GM19372 (cell line): ENCODE measurements around the gene LLCFC1.

Source experiments
- ATAC-seq: cut with Tn5 transposase; IDR thresholded peaks from one replicate; pipeline ENCODE4 v1.9.1; 2021; ENCODE audit warnings: mild to moderate bottlenecking, low read depth, moderate library complexity; ENCODE audit not compliant: unreplicated experiment

The LLCFC1 gene

DNA sequence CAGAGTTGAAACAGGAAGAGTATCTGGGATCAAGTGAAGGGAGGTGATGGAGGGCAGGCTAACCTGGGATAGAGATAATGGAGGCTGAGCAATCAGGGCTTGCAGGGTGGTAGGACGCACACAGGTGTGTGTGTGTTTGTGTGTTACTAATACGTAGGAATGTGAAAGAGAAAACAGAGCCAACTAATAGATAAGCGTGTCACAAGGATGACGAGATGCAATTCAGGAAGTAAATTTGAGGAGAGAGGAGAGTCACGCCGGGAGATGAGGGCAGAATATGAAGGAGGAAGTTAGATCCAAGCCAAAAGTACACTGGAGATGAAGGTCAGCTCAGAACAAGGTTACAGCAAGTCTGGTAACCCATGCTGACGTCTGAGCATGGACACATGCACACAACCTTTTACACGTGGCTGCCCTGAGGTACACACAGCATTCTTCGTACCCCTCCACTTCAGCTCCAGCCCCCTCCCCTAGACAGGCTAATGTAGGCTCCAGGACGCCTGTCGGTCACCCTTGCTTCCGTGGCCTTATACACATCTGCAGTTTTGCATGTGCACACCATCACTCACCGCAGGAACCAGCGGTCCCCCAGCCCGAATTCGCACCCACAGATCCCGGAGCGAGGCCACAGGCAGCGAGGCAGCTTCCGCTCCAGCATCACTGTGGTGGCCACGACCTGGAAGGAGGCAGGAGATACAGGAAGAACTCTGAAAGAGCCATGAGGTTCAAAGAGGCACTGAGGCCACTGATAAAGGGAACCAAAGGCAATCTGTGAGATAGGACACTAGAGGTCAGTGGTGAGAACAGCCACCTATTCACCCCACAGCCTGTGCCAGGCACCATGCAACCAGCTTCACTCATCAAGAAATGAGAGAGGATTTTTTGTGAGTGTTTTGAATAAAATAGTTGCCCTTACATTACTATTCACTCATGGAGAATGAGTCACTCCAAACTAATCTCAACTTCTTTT lies 30.1 kb upstream of the LLCFC1 start:
- ATAC-seq: peak; percentile 61

DNA sequence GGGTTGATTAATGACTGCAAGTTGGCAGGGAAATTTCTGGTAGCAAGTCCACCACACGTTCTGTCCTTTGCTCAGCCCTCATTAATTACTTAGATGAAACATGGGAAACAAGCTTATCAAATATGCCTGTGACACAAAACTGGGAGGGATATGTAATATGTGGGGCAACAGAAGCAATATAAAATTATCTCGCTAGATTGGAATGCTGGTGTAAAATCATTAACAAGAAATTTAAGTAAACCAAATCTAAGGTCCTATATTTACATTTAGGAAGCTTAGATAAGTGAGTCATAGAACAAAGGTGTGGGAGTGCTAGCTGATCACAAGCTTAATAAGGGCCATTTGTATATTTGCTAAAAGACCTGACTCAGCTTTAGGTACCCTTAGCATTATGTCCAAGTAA lies 29.3 kb upstream of the LLCFC1 start:
- ATAC-seq: no peak

DNA sequence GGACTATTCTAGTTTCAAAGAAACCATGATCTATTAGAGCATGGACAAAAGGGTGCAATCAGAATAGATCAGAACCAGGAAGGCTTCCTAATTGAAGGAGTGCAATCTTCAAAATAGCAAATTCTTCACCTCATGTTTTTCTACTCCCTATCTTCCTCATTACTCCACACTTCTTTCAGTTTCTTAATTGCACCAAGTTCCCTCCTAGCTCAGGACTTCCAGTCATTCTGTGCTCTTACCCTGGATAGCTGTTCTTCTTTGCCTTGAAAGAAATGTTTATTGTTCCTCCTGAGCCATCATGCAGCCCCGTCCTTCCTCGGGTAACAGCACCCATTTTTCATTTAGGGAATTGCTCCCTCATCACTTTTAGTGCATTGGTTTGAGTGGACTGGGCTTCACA lies 28.8 kb upstream of the LLCFC1 start:
- ATAC-seq: no peak

DNA sequence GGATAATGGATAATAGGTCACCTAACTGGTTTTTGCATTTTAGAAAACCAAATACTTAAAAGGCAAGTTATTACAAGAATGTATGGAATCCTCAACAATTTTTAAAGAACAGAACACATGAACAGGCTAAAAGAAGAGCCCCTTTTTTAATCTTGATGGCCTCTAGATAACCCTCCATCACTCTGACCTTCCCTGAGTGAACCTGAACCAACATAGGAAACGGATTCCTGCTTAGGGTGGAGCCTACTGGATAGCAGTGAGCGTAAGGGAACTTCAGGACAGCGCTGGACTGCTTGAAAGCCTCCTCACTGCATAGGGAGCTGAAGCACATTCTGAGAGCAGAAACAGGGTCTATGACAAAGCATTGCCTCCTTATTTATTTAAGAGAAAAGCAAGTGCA lies 26.2 kb upstream of the LLCFC1 start:
- ATAC-seq: no peak

DNA sequence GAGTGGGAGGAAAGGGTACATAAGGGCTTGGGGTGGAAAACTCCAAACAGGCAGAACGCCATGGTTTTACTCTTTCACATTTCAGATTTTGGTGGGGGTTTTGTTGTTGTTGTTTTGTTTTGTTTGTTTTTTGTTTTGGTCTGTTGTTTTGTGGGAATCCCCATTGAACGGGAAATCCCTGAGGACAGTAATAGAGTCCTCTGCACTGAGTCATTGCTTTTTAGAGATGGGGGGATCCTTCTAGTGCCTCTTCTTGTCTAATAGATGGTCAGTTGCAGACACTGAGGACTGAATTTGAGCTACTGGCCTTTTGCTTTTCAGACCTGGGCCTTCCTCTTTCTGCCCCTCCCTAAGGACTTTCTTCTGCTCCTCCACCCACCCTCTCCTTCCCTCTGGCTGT lies 25.7 kb upstream of the LLCFC1 start:
- no peak for ATAC-seq

DNA sequence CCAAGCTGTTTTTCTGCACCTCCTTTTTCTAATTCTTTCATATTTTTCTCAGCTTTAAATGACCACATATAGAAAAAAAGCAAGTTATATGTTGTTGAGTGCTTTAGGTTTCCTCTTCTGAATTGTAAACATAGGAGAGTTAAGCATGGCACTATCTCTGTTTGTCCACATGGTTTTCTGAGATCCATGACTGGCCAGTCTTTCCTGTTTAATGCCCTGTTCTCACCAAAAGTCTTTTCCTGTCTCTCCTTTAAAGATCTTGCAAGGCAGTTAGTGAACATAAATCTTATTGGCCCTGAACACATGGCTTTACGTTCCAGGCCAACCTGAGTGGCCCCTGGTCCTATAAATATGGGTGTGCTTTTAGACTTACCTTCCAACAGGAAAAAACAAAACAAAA lies 25.2 kb upstream of the LLCFC1 start:
- ATAC-seq: no peak

DNA sequence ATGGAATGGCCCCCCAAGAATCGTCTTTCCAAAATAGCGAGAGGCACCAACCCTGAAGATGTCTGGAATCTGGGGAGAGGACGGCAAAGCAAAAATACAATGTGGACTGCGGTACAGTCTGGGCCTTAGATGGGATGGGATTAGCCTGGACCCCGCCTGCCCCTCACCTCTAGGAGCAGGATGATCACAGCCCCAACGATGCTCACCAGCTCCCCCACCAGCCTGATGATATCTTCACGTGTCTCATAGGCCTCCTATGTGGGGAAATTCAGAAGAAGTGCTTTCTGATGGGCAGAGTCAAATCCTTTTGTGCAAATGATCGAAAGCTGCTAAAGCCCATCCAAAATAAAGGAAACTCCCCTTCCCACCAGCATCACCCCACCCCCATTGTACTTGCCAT lies 24.0 kb upstream of the LLCFC1 start:
- ATAC-seq: no peak

DNA sequence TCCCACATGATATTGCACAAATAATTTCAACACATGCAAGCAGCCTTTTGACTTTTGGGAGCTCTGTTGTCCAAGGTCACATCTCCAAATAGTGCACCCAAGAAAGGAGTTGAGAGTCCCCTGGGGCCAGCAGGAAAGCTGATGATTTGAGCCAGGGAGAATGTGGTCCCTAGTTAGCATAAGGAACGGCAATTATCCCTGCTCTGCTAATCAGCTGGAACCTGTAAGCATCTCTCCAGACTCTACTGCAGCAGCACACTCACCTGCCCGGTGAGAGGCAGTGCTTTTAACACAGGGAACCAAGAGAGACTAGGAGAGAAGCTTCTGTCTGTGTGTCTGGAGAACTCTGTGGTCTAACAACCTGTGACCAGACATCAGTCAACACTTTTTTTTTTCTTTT lies 22.8 kb upstream of the LLCFC1 start:
- ATAC-seq: no peak

DNA sequence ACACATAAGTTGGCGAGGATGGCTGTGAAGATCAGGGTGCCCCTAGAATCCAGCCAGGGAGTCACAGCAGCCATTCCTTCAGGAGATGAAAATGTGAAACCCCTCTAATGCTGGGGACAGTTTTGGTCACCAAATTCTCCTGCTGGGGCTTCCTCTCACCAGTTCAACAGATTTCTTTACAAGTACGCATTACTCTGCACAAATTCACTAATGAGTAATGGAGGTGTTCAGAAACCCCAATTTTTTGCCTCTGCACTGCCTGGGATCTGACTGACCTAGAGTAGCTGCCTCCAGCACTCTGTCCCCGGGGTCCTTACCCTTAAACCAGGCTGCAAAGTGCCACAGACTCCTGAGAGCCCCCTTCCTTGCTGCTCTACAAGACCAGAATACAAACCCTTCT lies 21.8 kb upstream of the LLCFC1 start:
- no peak for ATAC-seq

DNA sequence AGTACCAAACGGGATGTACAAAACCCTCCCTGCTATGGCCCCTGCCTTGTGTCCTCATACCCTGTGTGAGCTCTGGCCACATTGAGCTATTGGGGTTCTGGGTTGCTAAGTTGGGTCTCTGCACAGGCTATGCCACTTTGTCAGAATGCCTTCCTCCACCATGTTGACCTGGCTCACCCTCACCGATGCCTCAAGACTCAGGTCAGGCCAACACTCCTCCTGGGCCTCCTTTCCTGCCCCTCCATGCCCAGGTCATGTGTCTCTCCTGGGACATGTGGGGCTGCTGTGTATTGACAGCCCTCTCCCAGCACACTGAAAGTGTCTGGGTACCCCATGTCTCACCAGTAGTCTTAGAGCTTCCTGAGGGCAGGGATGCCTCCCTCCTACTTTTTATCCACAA lies 20.4 kb upstream of the LLCFC1 start:
- no peak for ATAC-seq

DNA sequence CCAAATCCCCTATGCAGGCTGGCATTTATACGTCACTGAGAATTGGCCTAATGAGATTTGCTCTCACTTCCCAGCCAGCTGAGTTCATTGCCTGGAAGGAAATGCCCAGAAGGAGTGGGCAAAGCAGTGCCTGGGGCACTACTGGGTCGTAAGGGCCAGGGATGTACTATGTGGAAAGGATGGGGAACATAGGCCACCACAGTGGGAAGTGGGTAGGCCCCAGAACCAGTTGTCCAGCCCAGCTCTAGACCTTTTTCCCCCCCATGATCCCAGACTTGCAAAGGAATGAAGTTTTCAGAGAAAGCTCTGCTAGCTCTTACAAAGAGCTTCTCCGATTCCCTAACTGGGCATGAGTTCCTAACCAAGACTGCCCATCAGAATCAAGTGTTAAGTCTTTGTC lies 19.6 kb upstream of the LLCFC1 start:
- ATAC-seq: no peak

DNA sequence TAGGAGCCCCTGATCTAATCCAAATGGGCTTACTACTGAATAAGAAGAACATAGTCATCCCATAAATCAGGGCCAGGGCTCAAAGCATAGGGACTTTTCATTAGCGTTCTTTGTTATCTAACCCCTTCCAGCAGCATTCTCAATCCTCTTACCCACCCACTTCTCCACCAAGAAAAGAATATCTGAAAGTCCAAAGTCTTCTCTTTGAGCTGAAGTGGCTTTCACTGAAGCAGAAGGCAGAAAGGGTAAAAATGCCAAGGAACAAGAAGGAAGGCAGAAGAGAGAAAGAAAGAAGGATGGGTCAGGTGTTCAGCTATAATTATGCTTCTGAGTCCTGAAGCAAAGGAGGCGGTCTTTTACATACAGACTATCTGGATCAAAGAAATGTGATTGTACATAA lies 15.9 kb upstream of the LLCFC1 start:
- ATAC-seq: no peak

DNA sequence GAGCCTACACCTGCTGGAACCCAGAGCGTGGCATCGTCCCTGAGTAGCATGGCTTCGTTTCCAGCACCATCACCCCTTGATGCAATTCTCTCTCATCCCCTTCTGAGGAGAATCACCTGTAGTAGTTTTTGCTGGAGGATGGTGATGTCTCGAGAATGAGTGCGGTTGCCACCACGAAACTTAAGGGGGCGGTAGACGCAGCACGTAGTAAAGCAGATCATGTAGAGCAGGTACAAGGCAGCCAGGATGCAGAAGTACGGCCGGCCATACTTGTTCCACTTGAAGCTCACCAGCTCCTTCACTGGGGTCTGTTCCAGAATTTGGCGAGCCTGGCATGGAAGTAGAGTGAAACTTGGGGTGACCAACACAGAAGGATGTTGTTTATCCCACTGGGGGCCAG lies 13.9 kb upstream of the LLCFC1 start:
- ATAC-seq: no peak

DNA sequence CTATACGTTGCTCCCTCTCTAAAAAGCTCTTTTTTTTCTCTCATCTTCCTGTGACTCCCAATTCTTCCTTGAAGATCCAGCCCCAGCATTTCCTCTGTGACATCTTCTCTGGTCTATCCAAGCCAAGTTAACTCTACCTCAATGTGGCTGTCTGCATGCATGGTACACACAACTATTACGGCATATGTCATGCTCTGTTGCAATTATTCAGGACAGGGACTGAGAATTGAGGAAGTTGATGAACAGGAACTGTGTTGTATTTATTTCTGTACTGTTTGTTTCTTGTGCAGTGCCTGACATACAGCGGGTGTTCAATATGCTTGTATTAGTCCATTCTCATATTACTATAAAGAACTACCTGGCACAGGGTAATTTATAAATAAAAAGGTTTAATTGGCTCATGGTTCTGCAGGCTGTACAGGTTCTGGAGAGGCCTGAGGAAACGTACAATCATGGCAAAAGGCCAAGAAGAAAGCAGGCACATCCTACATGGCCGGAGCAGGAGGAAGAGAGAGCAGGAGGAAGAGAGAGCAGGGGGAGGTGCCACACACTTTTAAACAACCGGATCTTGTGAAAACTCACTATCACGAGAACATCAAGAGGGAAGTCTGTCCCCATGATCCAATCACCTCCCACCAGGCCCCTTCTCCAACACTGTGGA lies 12.1 kb upstream of the LLCFC1 start:
- no peak for ATAC-seq

DNA sequence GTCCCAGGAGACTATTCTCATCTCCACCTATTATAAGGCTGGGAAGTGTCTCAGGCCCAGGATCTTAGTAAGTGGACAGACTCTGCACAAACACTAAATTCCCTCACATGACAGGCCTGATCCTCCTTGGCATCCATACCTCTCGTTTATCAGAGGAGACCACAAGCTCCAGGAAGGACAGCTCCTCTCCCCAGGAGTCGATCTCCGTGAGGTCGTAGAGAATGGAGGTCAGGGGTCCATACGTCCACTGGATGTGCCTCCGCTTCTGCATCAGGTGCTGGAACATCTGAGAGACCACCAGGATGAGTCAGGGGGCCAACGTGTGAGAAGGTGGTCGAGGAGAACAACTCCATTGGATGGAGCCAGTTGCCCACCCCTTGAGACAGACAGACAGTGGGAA lies 11.3 kb upstream of the LLCFC1 start:
- ATAC-seq: no peak

DNA sequence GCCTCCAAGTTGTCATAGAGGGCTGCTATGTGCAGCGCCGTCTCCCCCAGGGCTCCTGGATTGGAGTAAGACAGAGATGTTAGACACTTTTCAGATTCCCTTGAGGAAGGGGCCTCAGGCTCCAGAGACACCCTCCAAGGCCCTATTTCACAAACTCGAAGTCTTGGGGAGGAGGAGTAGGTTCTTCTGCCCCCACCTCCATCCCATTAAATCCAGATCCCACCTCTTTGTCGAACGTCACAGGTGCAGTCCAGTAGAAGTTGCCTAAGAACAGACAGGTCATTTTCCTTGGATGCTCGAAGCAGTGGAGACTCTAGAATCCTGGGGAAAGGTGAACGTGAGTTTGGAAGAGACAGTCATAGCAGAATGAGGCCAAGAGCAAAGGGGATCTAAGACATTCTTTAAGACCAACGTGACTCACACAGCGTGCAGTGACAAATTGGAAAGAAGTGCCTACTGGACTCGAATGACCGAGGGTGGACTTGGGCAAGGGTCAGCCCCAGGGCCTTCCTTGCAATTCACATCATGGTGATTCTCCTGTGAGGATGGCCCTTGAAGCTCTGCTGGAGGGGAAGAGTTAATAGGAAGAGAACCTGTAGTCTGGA lies 9.1 kb upstream of the LLCFC1 start:
- ATAC-seq: no peak

DNA sequence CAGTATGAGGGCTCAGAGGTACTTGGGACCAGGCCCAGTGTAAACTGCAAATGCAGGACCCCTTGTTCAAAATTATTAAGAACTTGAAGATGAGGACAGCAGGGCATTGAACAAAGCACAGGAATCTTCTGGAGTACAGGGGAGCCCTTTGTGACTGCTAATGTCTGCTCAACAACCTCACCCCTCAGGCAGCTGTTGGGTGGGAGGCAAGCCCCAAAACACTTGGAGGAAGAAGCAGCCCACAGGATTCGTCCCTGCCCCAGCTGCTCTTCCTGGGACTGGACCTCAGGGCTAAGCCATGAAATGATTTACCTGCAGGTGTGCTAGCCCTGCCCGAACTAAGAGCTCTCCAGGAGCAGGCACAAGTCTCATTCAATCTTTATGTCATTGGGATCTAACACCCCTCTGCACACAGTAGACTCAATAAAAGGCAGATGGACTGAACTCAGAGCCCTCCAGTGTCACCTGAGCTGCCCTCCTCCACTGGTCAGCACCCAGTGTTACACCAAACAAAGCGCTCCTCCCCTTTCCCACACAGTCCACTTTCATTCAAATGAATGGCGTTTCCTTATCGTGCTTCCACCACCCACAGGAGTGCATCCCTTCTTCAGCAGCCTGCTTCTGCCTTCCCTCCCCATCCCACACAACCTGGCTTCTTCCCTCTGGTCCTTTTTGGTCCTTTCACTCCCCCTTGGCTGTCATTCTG lies 6.7 kb upstream of the LLCFC1 start:
- ATAC-seq: no peak

DNA sequence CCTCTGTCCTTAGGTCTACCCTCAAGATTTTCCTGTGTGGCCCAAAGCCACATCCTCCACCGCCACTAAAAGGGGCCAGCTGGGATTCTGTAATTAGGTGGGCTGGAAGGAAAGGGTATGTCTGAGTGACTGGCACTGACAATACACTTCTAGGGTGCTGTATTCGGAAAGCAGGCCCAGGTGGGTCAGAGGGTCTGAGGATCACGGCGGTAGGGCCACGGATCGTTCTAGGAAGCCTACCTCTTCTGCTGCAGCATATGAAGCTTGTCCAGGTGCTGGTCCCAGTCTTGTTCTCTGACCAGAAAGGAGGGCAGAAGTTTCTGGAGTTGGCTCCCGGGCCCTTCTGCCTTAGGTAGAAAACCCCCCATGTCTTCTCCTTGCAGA lies 6.2 kb upstream of the LLCFC1 start:
- no peak for ATAC-seq

DNA sequence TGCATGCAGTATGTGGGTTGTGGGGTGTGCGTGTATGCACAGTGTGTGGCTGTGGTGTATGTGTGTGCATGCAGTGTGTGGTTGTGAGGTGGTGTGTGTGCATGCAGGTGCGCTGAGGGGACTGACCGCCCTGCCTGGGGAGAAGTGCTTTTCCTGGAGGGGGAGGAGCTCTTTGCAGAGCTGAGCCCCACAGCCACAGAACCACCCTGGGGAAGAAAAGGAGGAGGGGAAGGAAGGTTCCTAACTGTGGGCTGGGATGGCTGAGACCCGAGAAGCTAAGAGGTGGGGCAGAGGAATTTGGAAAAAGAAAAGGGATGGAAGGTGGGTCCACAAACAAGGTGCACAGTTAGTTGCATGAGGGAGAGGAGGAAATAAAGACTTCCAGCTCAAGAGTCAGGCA lies 5.7 kb upstream of the LLCFC1 start, which contains the start of gene TRPV5:
TRPV5 (minus strand) TSS at position 123 of the 400 bp plus-strand sequence. CDS start 287 bp downstream, outside the sequence.
- ATAC-seq: no peak

DNA sequence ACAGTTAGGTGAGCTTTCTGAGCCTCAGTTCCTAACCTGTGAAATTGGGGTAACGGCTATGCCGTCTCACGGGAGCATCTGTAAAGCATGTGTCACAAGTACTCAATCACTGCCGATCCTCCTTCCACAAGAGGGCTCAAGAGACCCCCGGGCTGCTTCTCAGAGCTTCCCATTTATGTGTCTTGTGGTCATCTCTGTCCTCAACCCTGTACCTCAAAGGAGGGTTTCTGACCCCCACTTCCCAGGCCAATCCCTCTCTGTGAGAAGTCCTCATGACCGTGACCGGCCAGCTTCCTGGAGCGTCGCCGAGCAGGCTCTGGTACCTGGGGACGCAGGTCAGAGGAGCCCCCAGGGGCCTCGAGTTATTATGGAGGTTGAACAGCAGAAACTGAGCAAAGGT lies 5.2 kb upstream of the LLCFC1 start:
- ATAC-seq: no peak
